SH-SY5Y (cell line): ENCODE measurements around the gene LDB2.

Experiments
- GATA2 ChIP-seq: IDR thresholded peaks from 2 replicates; pipeline ENCODE4 v1.6.1; 2011; ENCODE audit warnings: mild to moderate bottlenecking, low read depth, low read length
- GATA3 ChIP-seq: IDR thresholded peaks from 2 replicates; pipeline ENCODE4 v1.6.1; 2011; ENCODE audit warnings: low read depth, mild to moderate bottlenecking, low read length, moderate library complexity

- TF ChIP-seq GATA2 (no peak), GATA3 (no peak)
These were observed 89.4 kb downstream of the LDB2 start for GRCh38 chr4:16809064-16809463.
